Heart left ventricle (tissue), 13 donors: ENCODE measurements around the gene CD2BP2.
A peak's percentile ranks its signal among the peaks of the same experiment; 100 is the strongest.

Experiments used
- POLR2A ChIP-seq, 2 donors: fragments of 450-650 bp; IDR thresholded peaks; one replicate each; pipeline ENCODE4 v1.6.1; 2017; ENCODE audit warnings: antibody characterized with exemption in 2 of 2, mild to moderate bottlenecking in 2 of 2, moderate library complexity in 2 of 2
- TF ChIP-seq, protein P1 (sequence below), 12 donors: fragments of 200-600 bp; sonication (generic) in 4 of 12; IDR thresholded peaks; one replicate each; pipeline versions ENCODE4 v1.5.0 to v1.8.0; 2018 to 2022; ENCODE audit warnings: antibody characterized with exemption in 12 of 12, mild to moderate bottlenecking in 5 of 12
- donor health status: ischemic (EF 13 %, LVEDD 7.1; RV severe dilation, severe dysfunction).
- donor health status: DM: no; HTN: yes; CAD: no.
- donor health status: DM: no; HTN: no; CAD: no.
- donor health status: ischemic (EF 25% LVEDD 6.9; RV normal size, moderate dysfunction).
- donor health status: ischemic (EF 25% LVEDD 5.7; RV mildly dilated, moderate dysfunction).
- donor health status: ischemic (EF 35%, LVEDD 5.7; RV mildly dilated, moderate dysfunction).
- donor health status: nonischemic (EF 11% LVEDD 7.7; RV severe dilation, severe dysfunction).
- donor health status: DM: yes; HTN: yes; CAD: no.
- donor health status: PGD.
- donor health status: ischemic (EF 29% LVEDD 5.4; RV normal size, mild dysfunction).
- donor health status: nonischemic (EF 23%, LVEDD 6.1; RV moderate dilation, normal function).

- TF ChIP-seq, protein P1, sequence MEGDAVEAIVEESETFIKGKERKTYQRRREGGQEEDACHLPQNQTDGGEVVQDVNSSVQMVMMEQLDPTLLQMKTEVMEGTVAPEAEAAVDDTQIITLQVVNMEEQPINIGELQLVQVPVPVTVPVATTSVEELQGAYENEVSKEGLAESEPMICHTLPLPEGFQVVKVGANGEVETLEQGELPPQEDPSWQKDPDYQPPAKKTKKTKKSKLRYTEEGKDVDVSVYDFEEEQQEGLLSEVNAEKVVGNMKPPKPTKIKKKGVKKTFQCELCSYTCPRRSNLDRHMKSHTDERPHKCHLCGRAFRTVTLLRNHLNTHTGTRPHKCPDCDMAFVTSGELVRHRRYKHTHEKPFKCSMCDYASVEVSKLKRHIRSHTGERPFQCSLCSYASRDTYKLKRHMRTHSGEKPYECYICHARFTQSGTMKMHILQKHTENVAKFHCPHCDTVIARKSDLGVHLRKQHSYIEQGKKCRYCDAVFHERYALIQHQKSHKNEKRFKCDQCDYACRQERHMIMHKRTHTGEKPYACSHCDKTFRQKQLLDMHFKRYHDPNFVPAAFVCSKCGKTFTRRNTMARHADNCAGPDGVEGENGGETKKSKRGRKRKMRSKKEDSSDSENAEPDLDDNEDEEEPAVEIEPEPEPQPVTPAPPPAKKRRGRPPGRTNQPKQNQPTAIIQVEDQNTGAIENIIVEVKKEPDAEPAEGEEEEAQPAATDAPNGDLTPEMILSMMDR (IDR thresholded peaks at IDR 0.05): peak in 9 of 12 donors; percentile 7 to 54 (median 29)
- peak in 1 of 2 donors; percentile 73 for TF ChIP-seq POLR2A (IDR thresholded peaks at IDR 0.05)
Observed at GRCh38 chr16:30370456-30371247, 15.5 kb upstream of the CD2BP2 start, which contains the start of gene TBC1D10B.
